Spleen (tissue), 11 donors: Measurements from ENCODE around the gene IDUA. TPM values are rescaled to one million over a fixed set of nuclear protein-coding genes. Genes with fewer than 3 reads are reported as not detected.

ENCODE experiments used
- DNase-seq: peaks from one replicate; pipeline ENCODE4 v3.0.0-alpha.2; 2020
- H3K27ac ChIP-seq, 8 donors: fragments of 200-600 bp; sonication (generic) in 7 of 8; 1 replicate in 4 of 8; 2 replicates in 4 of 8; pipeline versions ENCODE4 v1.5.0 to v1.8.0; 2016 to 2021; ENCODE audit warnings: inconsistent platforms in 4 of 8, mild to moderate bottlenecking in 4 of 8, moderate library complexity in 1 of 8
- H3K27me3 ChIP-seq, 7 donors: fragments of 200-600 bp; sonication (generic) in 6 of 7; replicated peaks in 1 of 7; 1 replicate in 4 of 7; 2 replicates in 3 of 7; pipeline versions ENCODE4 v1.5.0 to v1.8.0; 2016 to 2021; ENCODE audit warnings: inconsistent platforms in 3 of 7, mild to moderate bottlenecking in 1 of 7
- H3K36me3 ChIP-seq, 6 donors: fragments of 200-600 bp; sonication (generic) in 5 of 6; 1 replicate in 4 of 6; 2 replicates in 2 of 6; pipeline versions ENCODE4 v1.5.0 to v1.8.0; 2016 to 2021; ENCODE audit warnings: inconsistent platforms in 2 of 6
- H3K4me1 ChIP-seq, 6 donors: fragments of 200-600 bp; sonication (generic) in 5 of 6; 1 replicate in 3 of 6; 2 replicates in 3 of 6; pipeline versions ENCODE4 v1.5.0 to v1.8.0; 2016 to 2021; ENCODE audit warnings: inconsistent platforms in 3 of 6
- H3K4me3 ChIP-seq, 8 donors: fragments of 200-600 bp; sonication (generic) in 7 of 8; 1 replicate in 4 of 8; 2 replicates in 4 of 8; pipeline versions ENCODE4 v1.5.0 to v1.8.0; 2016 to 2021; ENCODE audit warnings: inconsistent platforms in 4 of 8, mild to moderate bottlenecking in 4 of 8, moderate library complexity in 2 of 8
- H3K9me3 ChIP-seq, 8 donors: fragments of 200-600 bp; sonication (generic) in 7 of 8; 1 replicate in 4 of 8; 2 replicates in 4 of 8; pipeline versions ENCODE4 v1.5.0 to v1.8.0; 2016 to 2021; ENCODE audit warnings: inconsistent platforms in 4 of 8
- CTCF ChIP-seq, 11 experiments: fragments of 200-600 bp in 7 of 11; fragments of 450-650 bp in 4 of 11; sonication (generic) in 4 of 11; IDR thresholded peaks in 8 of 11; conservative IDR thresholded peaks in 3 of 11; 1 replicate in 7 of 11; 2 replicates in 4 of 11; pipeline versions ENCODE4 v1.4.0 to v1.8.0; 2016 to 2021; ENCODE audit warnings: antibody characterized with exemption in 11 of 11, inconsistent platforms in 4 of 11, mild to moderate bottlenecking in 1 of 11
- POLR2A ChIP-seq, 3 donors: fragments of 450-650 bp; IDR thresholded peaks; one replicate each; pipeline ENCODE4 v1.5.1; 2017; ENCODE audit warnings: antibody characterized with exemption in 3 of 3, mild to moderate bottlenecking in 1 of 3
- POLR2AphosphoS5 ChIP-seq, 3 donors: sonication (generic); formaldehyde crosslinking; IDR thresholded peaks; one replicate each; pipeline ENCODE4 v1.5.1; 2017; ENCODE audit warnings: antibody characterized with exemption in 3 of 3
- WGBS, 5 donors: extraction: QIAGEN DNeasy Blood & Tissue Kit in 3 of 5; methylation state at CpG; one replicate each; pipeline versions ENCODE4 v1.1.5 to v1.1.7; 2013 to 2018; 5-methylcytosine and 5-hydroxymethylcytosine counted together
- intact Hi-C: fragments of 100-400 bp; cut with DNase I; formaldehyde crosslinking; loops from one replicate; pipeline ENCODE4 v1.15.0; 2023; ENCODE audit warnings: low total_unique reads
- polyA plus RNA-seq, 3 donors: library from polyadenylated mRNA; stranded (reverse); fragments of 200-250 nt; gene quantifications; one replicate each; pipeline ENCODE4 v1.2.1, GENCODE V29; 2013
- total RNA-seq, 7 donors: library from RNA; depleted of rRNA in 3 of 7; stranded (reverse); fragments of >200 nt in 3 of 7; fragmentation: NEBNext Ultra II Directional in 4 of 7; extraction: Animal tissue kit (Norgen Biotek cat#: 25700) in 4 of 7; gene quantifications; one replicate each; pipeline versions ENCODE4 v1.1.0 to v1.2.1, GENCODE V29; 2016 to 2021
- donor health status: healthy with polysubstance abuse.
- donor health status: DM: no; HTN: no; CAD: no; lungs with moderate emphysema.
- donor health status: DM: no; HTN: no; CAD: no.
- donor health status: Bipolar disorder and iron deficiency.
- donor health status: healthy.
- donor health status: DM: no; HTN: no; CAD: no.
- donor health status: DM: yes; HTN: yes; CAD: no.

The IDUA gene
- total and polyA plus RNA-seq, 10 donors = 11.5 to 58.3 (median 24.4) TPM

GRCh38 chr4:1003271-1004070 lies 16.6 kb downstream of the IDUA start:
- no peaks in the 10 kb centered on the region for H3K36me3 ChIP-seq
- 34 to 77% (median 47%) methylated on average over 10 to 63 of the region's 63 CpGs for WGBS, 5 donors
- DNase-seq = no peak
- peaks cover 7 to 42% (median 23%) of the 10 kb centered on the region in 6 donors for H3K4me1 ChIP-seq
- no peak for TF ChIP-seq POLR2AphosphoS5 (IDR thresholded peaks at IDR 0.05)
- TF ChIP-seq CTCF (IDR thresholded peaks at IDR 0.05 in 8 of 11, conservative IDR thresholded peaks at IDR 0.05 in 3 of 11) = no peak
- no peak for TF ChIP-seq POLR2A (IDR thresholded peaks at IDR 0.05)
- peak overlapping the region in 1 of 8 donors; percentile 46 for H3K4me3 ChIP-seq
- H3K9me3 ChIP-seq = peaks cover 0 to 7% (median 0%) of the 10 kb centered on the region in 8 donors
- no peak overlapping the region for H3K27ac ChIP-seq
- peaks cover 12 to 98% (median 65%) of the 10 kb centered on the region in 7 donors for H3K27me3 ChIP-seq
- intact Hi-C loops = no loop called here

DNA sequence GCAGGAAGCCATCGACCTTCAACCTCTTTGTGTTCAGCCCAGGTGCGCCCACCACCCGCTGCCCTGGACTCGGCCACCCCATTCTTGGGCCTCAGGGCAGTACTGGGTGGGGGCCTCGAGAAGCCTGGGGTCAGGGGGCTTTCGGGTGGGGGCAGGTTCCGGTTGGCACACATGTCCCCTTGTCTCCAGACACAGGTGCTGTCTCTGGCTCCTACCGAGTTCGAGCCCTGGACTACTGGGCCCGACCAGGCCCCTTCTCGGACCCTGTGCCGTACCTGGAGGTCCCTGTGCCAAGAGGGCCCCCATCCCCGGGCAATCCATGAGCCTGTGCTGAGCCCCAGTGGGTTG lies 17.2 kb downstream of the IDUA start:
- Histone ChIP-seq H3K4me3 (no peak overlapping the region), H3K27ac (no peak overlapping the region), H3K4me1 (peaks cover 7 to 44% (median 28%) of the 10 kb centered on the region in 6 donors), H3K36me3 (no peaks in the 10 kb centered on the region), H3K9me3 (peaks cover 0 to 7% (median 0%) of the 10 kb centered on the region in 8 donors), H3K27me3 (peaks cover 12 to 98% (median 67%) of the 10 kb centered on the region in 7 donors)
- DNase-seq = no peak
- intact Hi-C loops = no loop called here
- TF ChIP-seq POLR2AphosphoS5 (IDR thresholded peaks at IDR 0.05) (no peak), POLR2A (IDR thresholded peaks at IDR 0.05) (no peak)
- WGBS, 5 donors = 84 to 90% (median 88%) methylated on average over 10 to 13 of the region's 13 CpGs

- no peak overlapping the region for H3K27ac ChIP-seq
- H3K4me1 ChIP-seq = peaks cover 7 to 44% (median 29%) of the 10 kb centered on the region in 6 donors
- TF ChIP-seq CTCF (IDR thresholded peaks at IDR 0.05 in 8 of 11, conservative IDR thresholded peaks at IDR 0.05 in 3 of 11) = no peak
- no peak for TF ChIP-seq POLR2A (IDR thresholded peaks at IDR 0.05)
- TF ChIP-seq POLR2AphosphoS5 (IDR thresholded peaks at IDR 0.05) = peak in 1 of 3 donors; percentile 25
- no peaks in the 10 kb centered on the region for H3K36me3 ChIP-seq
- no peak overlapping the region for H3K4me3 ChIP-seq
- H3K9me3 ChIP-seq = peaks cover 0 to 7% (median 0%) of the 10 kb centered on the region in 8 donors
- no peak for DNase-seq
- WGBS, 5 donors = 79 to 85% (median 81%) methylated on average over 17 to 25 of the region's 25 CpGs
- intact Hi-C loops = no loop called here
- H3K27me3 ChIP-seq = peaks cover 12 to 94% (median 67%) of the 10 kb centered on the region in 7 donors
Measured at GRCh38 chr4:1004557-1005485, 18.0 kb downstream of the IDUA start.

GRCh38 chr4:1006856-1007255 lies 20.0 kb downstream of the IDUA start:
- no peak overlapping the region for H3K4me3 ChIP-seq
- peaks cover 15 to 47% (median 40%) of the 10 kb centered on the region in 6 donors for H3K4me1 ChIP-seq
- H3K9me3 ChIP-seq = peaks cover 0 to 7% (median 0%) of the 10 kb centered on the region in 8 donors
- no peak for DNase-seq
- intact Hi-C loops = no loop called here
- H3K27ac ChIP-seq = no peak overlapping the region
- no peaks in the 10 kb centered on the region for H3K36me3 ChIP-seq
- TF ChIP-seq POLR2AphosphoS5 (IDR thresholded peaks at IDR 0.05) (no peak), CTCF (IDR thresholded peaks at IDR 0.05 in 8 of 11, conservative IDR thresholded peaks at IDR 0.05 in 3 of 11) (no peak), POLR2A (IDR thresholded peaks at IDR 0.05) (no peak)
- H3K27me3 ChIP-seq = peaks cover 11 to 85% (median 54%) of the 10 kb centered on the region in 7 donors
- 82 to 91% (median 85%) methylated on average over 5 of the region's 5 CpGs for WGBS, 5 donors
